Activated effector memory CD4-positive, alpha-beta T cell treated with anti-CD3 and anti-CD28 coated beads, Interleukin-2, amount 50 U/mL, for 16 hours (primary cell): ENCODE measurements around the gene CALCR.
"Not testable (repeated sequence)": the region's sequence is repeated elsewhere in the genome, so short reads cannot be mapped to it uniquely, and the experiment has no call there.

Experiments used
- DNase-seq: peaks from one replicate; pipeline ENCODE4 v3.0.0-alpha.2; 2020

CALCR gene

DNA sequence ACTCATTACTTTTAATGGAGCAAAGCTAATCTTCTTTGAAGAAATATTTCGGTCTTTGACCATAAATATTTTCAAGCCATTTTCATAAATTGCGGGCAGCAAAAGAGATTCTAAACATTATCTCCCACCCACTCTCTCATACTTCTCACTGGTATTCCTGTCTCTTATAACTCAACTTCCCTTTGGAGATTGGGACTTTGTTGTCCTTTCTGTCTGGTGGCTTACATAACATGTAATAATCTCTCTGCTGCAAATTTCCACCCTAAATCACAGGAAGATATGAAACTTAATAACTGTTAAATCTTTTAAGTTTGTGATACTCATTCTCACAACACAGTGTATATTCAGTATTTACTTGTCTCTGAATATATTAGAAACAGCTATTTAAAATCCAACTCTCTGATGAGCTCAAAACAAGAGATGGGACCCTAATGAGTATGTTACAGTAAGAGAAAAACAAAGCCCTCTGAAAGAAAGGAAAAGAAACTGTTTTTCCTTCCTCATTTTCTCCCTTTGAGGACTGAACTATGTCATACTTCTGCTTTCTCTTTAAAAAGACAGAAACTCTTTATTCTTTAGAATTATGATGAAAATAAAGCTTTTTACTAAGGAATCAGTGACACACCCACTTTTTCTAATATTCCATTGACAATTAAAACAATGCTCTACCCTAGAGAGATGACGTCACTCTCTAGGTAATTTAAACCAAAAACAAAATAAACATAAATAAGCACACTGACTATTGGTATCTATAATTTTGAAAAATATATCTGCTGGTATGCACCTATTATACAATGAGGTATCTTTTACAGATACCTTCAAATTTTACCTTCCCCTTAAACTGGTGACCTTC is 14.7 kb downstream of the CALCR start:
- no peak for DNase-seq

DNA sequence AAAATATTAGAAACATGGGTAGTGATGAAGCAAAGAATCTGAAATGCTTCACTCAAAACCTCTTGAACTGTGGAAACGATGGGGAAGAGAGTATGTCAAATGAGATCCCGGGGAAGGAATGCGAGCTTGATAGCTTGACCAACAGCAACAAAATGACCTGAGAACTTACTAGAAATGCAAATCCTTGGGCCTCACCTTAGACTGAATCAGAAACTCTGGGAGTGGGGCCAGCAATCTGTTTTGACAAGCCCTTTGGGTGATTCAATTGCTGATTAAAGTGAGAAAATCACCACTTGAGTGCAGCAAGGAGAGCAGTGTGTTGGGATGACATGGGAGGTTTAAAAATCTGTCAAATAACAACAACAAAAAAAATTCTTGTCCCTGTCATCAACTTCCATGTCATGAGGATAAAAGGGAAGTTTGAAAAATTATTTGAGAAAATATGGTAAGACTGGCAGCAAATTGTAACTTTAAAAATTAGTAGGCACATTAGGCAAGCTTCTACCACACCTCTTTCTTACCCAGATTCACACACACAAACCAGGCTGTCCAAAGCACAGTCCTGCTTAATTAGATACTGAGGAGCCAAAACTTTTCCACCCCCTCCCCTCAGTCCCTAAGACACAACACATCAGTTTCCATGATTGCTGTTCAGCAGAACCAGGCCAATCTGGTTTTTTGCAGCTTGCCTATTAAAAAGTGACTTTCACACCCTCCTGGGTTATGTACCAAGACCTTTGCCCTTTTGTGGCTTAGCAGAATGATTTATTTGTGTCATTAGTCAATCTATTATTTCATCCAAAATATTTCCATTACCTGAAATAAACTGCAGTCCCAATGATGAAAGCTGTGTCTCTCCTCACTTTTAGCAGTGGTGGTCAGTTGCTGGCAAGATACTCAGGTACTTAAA is 15.6 kb downstream of the CALCR start:
- no peak for DNase-seq

DNA sequence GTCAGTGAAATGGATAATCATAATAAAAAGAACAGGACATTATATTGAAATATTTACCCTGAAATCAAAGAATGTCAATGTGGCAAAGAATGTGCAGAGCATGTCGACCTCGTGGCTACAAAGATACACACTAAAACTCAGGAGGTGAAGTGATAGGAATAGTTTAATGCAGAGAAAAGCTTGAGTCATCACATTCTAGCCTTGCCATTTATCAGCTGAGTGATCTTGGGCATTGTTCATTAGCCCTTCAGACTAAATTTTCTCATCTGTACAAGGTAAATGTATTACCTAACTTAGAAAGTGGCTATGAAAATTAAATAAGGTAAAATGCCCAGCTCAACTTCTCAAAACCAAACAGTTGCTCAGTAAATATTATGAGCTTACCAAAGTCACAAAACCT is 22.6 kb downstream of the CALCR start:
- no peak for DNase-seq

DNA sequence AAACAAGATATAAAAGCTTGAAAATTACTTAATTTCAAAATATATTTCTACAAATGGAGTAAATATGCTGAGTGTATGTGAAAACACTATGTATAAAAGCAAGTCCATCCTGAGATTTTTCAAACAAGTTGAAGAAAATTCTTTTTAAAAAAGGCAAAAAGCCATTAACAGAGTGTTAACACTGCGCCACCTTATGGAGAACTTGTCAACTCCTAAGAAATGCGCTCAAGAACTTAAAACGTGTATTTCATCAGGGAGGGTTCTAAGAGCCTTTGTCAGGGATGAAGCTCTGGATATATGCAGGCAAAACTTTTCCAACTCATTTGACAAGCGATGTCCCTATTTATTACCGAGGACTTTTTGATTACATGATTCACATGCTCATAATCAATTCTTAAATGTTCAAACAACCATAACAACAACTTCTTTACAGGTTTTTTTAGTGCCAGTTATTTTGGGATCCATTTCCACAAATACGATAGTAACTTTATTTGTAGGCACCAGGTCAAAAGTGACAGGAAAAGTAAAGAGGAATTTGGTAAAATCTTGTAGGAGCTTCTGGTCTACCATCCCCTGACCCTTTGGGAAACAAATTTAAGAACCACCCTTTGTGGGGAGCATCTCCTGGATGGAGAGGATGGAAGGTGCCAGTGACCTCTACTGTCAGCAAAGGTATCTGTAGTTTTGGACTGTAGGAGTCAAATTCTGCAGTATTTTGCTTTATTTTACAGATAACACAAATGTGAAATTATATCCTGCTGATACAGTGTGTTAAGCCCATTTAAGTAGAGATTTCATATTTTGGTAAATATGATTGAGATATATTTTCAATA is 23.2 kb downstream of the CALCR start:
- no peak for DNase-seq

DNA sequence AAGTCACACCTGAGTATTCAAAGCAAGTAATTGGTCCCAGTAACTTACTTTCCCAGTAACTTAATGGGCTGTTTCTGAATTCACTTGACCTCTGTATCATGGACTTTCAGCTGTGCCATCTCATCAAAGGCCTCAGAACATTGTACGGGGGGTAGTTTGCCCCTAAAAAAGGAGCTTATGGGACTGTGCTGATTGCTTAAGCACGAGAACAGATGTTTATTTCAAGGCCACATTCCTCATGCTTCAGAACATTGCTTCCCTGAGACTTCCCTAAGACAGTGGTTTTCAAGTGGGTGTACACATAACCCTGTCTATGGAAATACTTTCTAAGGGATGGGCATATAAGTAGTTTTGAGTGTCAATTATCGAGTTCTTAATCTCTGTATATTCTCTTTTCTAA is 26.8 kb downstream of the CALCR start:
- DNase-seq = no peak

DNA sequence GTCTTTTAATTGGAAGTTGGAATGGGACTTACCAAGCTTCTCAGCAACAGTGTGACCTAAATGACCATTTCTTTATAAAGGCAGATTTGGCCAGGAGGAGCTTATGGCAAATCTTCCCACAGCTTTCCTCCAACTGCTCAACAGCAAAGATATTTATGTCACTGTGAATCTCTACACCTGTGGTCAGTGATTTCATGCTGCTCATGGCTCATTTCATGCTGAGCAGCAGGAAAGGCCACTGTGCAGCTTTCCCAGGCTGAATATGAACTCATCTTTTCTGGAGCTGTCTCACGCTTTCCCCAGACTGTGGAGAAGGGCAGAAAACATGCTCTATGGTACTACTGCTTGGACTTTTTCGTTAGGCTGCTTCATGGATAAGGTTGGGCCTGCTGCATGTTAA is 29.8 kb downstream of the CALCR start:
- DNase-seq = no peak

DNA sequence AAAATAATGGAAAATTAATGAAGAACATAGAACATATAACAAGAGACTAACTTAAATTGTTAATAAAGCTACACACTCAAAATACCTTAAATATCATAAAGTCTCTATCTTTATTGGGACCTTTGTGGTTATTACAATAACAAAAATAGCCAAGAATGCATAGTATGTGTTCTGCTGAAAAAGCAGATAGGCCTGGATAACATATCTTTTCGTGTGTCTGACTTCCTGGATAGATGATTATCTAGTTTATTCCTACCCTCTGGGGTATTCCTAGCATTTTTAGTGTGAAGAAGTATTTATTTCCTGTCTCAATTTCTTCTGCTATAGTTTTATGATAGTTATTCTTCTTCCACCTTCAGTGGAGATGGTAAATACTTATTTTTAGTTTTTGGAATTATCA is 36.5 kb downstream of the CALCR start:
- no peak for DNase-seq

DNA sequence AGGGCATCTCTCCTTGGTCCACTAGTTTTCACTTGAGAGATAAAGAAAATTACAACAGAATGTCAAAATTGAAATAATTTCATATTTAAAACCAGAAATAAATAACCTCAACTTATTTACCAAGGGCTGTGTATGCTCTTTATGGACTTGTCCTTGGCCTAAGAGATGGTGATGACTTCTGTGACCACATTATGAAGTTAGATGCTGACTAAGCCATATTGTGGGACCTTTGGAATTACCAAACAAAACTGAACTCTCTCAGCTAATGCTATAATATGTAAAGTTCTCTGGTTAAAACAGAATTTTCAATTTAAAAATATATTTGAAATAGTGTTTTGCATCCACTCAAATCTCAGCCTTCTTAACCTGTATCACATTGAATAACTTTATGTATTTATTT is 38.9 kb downstream of the CALCR start:
- no peak for DNase-seq

DNA sequence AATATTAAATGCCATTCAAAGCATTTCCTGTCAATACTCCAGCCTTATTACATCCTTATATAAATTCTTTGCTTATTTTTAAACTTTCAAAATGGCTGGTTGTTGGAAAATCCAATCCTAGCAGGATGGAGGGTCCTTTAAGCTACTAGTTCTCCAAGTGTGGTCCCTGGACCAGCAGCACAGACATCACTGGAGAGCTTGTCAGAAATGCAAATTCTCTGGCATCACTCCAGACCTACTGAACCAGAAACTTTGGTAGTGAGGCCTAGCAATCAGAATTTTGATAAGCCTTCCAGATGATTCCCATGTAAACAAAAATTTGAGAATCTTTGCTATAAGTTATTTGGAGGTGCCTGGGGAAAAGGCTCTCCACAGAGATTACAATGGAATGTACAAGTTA is 43.8 kb downstream of the CALCR start:
- DNase-seq = no peak

DNA sequence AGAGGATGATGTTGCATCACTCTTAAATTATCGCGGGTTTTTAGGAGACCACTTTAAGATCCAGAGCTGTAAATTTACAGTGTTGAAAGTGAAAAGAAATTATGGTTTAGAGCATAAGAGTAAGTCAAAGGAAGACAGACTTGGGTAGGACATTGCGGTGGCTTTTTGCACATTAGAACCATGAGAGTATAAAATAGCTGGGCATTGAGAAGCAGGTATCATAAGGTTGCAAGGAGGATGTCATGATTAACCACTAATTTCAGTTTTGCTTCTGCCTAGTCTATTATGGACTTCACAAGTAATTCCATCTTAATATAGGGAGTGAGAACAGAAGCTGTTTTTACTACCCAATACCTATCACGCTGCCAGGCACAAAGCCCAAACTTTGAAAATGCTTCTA is 57.7 kb downstream of the CALCR start:
- DNase-seq = no peak

DNA sequence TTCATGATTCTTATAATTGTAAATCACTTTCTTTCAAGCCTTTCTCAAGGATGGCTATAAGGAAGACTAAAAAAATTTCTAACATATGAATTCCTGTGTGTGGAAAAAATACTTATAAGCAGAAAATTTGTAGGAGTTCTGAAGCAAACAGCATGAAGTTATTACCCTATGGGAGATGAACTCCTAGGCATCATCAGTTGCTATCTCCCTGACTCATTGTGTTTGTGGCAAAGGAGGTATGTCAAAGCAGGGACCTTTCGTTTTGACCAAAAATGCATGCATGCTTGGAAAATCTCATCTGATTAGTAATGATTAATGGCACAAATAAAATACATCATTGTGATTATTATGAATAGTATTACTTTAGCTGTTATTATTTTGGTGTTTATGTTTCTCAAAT is 59.4 kb downstream of the CALCR start:
- no peak for DNase-seq

DNA sequence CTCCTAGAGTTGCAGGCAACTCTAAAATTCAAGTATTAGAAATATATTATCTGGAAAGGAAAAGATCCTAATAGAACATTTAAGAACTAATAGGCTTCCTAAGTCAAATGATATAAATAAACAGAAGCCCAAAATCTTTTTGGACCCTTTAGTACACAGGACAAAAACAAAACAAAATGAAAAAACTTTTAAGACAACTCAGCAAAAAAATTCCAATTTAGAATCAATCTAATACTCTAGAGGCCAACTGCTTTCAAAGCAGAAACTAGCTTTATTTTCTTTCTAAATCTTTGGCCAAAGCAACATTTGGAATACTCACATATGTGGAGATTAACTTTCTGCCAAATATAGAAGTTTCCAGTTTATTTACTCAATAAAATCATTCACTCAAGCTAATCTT is 65.2 kb downstream of the CALCR start:
- DNase-seq = no peak

DNA sequence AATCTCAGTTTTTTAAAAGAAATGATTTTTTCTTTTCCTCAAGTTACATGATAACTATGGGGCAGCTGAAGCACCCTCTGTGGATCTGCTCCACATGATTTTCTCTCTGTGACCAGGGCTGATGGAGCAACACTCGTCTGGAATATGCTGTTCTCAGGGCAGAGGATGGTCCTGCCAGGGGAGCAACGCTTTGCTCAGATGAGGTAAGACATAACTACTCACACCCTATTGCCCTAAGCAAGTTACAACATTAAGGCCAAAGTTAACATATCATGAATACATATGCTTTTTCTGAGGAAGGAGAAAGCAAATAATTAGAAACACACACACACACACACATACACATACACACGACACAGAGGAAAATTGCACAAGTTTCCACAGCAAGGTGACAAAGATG is 71.4 kb downstream of the CALCR start:
- no peak for DNase-seq

DNA sequence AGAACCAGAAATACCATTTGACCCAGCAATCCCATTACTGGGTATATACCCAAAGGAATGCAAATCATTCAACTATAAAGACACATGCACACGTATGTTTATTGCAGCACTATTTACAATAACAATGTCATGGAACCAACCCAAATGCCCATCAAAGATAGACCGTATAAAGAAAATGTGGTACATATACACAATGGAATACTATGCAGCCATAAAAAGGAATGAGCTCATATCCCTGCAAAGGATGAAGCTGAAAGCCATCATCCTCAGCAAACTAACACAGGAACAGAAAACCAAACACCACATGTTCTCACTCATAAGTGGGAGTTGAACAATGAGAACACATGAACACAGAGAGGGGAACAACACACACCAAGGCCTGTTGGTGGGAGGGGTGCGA is 82.7 kb downstream of the CALCR start:
- DNase-seq = not testable (repeated sequence)

DNA sequence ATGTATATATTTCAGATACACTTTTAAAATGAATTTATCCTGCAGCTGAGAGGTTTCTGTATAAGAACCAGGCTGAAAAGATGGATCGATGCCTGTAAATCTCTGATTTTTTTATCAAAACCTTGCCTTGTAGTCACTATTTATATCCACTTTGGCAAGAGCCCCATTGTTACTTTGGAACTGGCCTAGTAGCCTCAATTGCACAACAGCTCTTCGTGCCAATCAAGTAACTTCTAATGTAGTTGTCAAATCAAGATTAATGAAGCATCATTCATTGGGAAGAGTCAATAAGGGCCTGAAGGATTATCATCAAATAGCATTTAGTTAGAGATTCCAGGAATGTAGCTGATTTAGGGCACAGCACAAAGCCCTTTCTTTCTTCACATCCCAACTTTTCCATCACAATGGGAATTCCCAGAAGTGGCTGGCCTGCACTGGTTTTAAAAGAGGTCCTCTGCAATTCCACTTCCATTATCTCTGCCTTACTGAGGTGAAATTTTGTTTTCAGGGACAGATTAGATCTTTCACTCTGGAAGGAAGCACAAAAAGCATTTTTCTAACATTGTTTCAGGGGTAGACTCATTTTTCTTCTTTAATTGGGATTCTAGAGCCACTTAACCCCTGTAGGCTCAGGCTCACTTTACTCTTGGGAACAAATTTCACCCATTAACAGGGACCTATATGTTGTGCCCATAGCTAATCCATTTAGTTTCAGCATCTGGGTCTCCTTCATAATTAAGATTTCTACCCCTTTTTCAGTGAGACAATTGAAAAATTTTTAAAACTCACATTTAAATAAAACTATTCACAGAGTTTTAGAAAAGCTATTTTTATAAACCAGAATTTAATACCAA is 97.8 kb downstream of the CALCR start:
- DNase-seq = no peak

DNA sequence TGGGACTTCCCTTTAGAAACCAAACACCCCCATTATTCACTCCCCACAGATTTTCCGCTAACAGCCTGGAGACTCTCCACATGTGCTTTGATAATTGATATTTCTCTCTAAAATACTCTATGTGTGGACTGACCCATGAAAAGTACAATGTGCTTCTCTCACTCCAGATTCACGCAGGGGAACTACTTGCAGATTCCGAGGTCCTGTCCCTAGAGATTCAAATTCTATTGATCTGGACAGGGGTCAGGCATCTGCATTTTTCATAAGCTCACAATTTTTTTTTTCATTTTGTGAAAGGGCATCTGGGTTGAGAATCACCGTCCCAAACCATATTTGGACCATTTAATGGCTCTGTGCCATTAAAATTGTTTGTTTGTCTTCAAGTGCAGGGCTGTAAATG is 98.7 kb downstream of the CALCR start:
- DNase-seq = no peak

DNA sequence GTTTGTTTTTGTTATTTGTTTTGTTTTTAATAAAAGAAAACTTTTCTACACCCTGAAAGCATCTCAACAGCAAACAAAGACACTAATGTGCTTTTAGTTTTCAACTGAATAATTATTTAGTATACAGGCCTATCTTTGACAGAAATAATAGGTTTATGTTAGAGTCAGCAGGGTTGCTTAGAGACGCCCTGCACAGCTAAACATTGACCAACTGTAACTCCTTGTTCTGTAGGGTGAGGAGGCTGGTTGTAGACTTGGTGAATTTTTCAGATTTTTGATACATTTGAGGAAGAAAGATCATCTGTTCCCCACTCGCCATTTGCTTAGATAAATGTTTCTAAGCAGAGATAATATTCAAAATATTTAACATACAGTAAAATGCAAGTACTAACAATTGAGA is 103.1 kb downstream of the CALCR start:
- DNase-seq = no peak

DNA sequence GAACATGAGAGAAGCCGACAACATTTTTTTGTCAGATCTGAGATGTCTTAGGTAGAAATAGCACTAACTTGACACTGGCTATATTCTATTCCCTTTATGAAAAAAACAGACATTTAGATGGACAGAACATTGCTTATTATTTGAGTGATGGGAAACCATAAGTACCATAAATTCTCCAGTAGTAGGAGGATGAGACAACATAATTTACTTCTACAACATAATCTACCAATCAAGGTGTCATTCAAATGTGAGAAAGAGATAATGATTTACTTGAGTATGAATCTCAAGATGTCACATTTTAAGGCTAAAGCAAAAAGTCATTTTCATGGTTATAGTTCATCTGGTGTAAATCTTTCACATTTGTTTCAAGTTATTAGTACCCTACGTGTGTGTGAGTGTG is 110.8 kb downstream of the CALCR start:
- DNase-seq = no peak

DNA sequence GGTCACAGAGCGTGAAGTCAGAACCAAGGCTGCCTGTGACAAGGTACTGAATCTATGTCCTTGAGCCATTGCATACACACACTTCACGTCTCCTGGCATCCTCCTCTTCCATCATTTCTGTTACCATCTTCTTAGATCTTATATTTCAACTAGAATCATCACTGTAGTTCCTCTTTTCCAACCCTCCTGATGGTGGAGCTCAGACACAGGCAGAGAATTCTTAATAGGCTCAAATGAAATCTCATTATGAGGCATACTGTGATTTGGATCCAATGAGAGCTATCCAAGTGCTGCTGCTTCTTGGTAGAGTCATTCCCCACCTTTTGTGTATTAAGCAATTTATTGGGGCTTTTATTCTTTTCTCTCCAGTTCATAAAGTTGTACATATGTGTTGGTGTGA is 113.2 kb downstream of the CALCR start:
- no peak for DNase-seq

DNA sequence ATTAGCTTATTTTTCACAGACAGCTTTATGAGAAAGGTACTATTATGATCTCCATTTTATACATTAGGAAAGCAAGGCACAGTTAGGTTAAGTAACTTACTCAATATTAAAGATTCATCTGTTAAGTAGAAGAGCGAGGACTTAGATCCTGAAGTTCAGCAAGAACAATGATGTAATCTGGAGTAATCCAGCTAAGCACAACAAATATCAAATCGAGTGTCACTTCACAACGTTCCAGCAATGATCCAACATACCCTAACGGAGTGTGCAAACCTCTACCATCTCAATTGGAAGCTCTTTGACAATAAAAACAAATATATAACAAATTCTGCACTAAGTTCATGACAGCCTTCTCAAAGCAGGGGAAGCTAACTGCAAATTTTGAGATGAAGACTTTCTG is 121.3 kb downstream of the CALCR start:
- no peak for DNase-seq

DNA sequence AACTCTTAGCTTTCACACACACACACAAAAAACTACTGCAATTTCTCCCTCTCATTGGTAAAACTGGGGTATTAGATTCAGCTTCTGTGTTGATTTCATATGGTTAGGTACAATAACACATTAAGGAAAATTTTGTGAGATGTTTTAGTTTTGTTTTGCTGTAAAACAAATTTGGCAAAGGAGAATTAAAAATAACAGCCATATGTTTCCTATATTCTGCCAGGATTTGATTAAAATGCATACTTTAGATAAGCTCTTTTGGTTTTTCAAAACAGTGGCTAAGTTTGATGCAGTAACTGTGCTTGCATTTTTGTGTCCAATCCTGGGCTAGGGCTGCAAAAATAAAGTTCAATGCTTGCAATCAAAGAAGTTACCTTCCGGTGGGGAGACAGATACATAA is 126.3 kb downstream of the CALCR start:
- no peak for DNase-seq

DNA sequence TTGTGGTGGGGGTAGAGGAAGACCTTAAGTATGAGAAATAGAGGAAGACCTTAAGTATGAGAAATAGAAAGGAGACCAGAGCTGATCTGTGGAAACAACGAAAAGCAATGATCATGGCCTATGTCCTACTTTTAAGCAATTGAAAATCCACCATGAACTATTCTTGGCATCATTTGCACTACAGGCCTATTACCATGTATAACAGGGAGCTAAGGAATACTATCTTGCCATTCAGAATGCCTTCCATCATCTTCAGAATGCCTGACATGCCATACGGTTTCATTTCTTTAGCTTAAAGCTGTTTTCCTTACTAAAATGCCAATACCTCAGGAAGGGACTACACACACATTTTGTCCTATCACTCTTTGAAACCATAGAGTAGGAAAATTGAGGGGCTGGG is 127.0 kb downstream of the CALCR start:
- no peak for DNase-seq
